Measurements from ENCODE around the gene TMEM154. TPM values are rescaled to one million over a fixed set of nuclear protein-coding genes. Genes with fewer than 3 reads are reported as not detected.

The TMEM154 gene
- total RNA-seq, 2 donors from 2014 or later: 1.3 to 1.6 TPM

DNA sequence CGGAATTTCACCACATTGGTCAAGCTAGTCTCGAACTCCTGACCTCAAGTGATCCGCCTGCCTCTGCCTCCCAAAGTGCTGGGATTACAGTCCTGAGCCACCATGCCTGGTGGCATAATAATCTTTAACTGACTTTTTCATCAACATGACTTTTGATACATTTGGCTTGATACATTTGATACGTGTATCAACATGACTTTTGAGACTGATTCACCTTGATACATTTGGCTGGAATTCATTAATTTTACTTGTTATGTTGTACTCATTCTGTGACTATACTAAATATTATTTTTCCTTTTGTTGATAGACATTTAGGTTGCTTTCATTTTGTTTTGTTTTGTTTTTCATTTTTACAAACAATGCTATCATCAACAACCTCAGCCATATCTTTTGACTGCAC, 6.3 kb downstream of the TMEM154 start:
- no peak overlapping the region for H3K27ac ChIP-seq
- TF ChIP-seq, protein P1, sequence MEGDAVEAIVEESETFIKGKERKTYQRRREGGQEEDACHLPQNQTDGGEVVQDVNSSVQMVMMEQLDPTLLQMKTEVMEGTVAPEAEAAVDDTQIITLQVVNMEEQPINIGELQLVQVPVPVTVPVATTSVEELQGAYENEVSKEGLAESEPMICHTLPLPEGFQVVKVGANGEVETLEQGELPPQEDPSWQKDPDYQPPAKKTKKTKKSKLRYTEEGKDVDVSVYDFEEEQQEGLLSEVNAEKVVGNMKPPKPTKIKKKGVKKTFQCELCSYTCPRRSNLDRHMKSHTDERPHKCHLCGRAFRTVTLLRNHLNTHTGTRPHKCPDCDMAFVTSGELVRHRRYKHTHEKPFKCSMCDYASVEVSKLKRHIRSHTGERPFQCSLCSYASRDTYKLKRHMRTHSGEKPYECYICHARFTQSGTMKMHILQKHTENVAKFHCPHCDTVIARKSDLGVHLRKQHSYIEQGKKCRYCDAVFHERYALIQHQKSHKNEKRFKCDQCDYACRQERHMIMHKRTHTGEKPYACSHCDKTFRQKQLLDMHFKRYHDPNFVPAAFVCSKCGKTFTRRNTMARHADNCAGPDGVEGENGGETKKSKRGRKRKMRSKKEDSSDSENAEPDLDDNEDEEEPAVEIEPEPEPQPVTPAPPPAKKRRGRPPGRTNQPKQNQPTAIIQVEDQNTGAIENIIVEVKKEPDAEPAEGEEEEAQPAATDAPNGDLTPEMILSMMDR (IDR thresholded peaks at IDR 0.05): no peak
- no peaks in the 10 kb centered on the region for H3K27me3 ChIP-seq (replicated peaks; ENCODE audit: insufficient read depth)
- no peak for DNase-seq (ENCODE audit: low spot score)
- no peak for ATAC-seq (ENCODE audit: insufficient number of reproducible peaks, low FRiP score, low read depth)
- H3K4me1 ChIP-seq (ENCODE audit: control insufficient read depth in 1 of 2, low read depth in 2 of 2): no peaks in the 10 kb centered on the region
- H3K36me3 ChIP-seq: no peaks in the 10 kb centered on the region
- H3K9me3 ChIP-seq: no peaks in the 10 kb centered on the region
- H3K4me3 ChIP-seq: no peak overlapping the region

DNA sequence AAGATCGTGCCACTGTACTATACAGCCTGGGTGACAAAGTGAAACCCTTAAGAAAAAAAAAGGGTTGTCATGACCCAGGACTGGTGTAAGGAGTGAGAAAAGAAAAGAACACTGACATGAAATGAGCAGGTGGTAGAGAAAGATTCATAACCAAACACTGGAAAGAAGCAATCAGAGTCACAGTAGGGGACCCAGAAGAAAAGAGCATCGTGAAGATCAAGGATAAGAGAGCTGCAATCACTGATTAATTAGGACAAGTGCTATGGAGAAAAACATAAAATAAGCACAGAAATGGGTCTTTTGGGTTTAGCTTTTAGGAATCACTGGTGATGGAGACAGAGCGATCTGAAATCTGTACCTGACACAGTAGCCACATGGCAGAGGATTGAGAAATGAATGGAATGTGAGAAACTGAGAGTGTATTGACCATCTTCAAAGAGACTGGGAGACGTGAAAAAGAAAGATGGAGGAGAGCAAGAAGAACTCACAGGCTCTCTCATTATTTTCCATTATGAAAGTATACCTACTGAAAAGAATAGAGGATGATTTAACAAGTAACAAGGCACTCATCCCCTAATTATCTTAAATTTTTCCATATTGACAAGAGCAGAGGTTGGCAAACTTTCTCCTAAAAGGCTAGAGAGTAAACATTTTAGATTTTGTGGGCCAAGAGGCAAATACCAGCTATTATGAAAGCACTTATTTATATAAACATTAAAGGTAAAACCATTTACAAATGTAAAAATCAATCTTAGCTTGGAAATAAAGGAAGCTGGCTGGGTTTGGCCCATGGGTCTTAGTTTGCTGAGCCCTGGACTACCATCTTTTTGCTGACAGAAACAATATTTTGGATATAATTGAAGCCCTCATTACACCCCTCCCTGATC, 7.3 kb downstream of the TMEM154 start:
- Histone ChIP-seq H3K4me3 (no peak overlapping the region), H3K9me3 (no peaks in the 10 kb centered on the region), H3K4me1 (ENCODE audit: control insufficient read depth in 1 of 2, low read depth in 2 of 2) (no peaks in the 10 kb centered on the region), H3K27me3 (replicated peaks; ENCODE audit: insufficient read depth) (no peaks in the 10 kb centered on the region), H3K27ac (no peak overlapping the region), H3K36me3 (no peaks in the 10 kb centered on the region)
- no peak for DNase-seq (ENCODE audit: low spot score)
- no peak for ATAC-seq (ENCODE audit: insufficient number of reproducible peaks, low FRiP score, low read depth)
- TF ChIP-seq, protein P1 (IDR thresholded peaks at IDR 0.05): no peak

DNA sequence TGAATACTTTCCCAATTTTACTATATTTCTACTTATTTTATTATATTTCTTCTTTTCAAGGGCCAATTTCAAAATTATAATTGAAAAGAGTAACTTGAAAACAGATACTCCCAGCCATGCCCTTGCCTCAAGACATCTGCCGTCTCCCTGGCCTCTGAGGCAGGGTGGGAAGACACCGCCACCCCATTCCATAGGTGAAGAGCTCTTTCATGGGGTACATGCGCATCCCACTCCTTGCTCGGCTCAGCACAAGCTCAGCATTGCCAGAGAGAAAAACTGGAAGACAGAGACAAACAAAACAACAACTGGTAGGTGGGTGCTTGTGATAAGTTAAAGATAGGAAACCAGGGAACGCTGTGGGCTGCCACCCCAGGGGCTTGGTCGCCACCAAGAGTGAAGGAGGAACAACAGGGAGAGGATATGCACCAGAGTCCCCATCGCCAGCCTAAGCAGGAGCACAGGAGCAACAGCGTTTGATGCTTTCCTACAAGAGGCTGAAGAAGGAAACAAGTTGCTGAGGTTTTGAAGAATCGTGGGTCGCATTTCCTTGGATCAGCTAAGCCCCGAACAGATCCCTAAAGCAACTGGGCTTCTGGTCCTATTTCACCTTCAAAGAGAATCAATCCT, 11.3 kb downstream of the TMEM154 start:
- Histone ChIP-seq H3K4me1 (ENCODE audit: control insufficient read depth in 1 of 2, low read depth in 2 of 2) (no peaks in the 10 kb centered on the region), H3K27me3 (replicated peaks; ENCODE audit: insufficient read depth) (no peaks in the 10 kb centered on the region), H3K4me3 (no peak overlapping the region), H3K36me3 (no peaks in the 10 kb centered on the region), H3K9me3 (no peaks in the 10 kb centered on the region), H3K27ac (no peak overlapping the region)
- ATAC-seq (ENCODE audit: insufficient number of reproducible peaks, low FRiP score, low read depth) (no peak), DNase-seq (ENCODE audit: low spot score) (no peak)
- TF ChIP-seq, protein P1 (IDR thresholded peaks at IDR 0.05): no peak

DNA sequence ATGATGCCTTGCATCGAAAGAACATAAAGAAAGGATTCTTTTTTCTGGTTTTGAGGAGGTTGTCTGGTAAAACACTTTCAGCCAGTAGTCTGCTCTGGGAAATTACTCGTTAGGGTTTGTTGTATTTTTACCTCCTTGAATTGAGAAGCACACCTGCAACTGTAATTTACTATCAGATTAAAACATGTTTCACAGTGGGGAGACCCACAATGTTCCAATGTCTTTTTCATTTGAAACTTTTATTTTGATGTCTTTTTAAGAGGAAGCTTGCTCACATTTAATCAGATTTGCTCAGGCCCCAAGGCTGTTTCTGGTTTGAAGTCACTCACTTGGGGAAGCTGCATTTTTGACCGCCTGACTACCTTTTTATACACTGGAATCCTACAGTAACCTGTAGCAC, 12.0 kb downstream of the TMEM154 start:
- Histone ChIP-seq H3K4me3 (no peak overlapping the region), H3K36me3 (no peaks in the 10 kb centered on the region), H3K4me1 (ENCODE audit: control insufficient read depth in 1 of 2, low read depth in 2 of 2) (no peaks in the 10 kb centered on the region), H3K27me3 (replicated peaks; ENCODE audit: insufficient read depth) (no peaks in the 10 kb centered on the region), H3K9me3 (no peaks in the 10 kb centered on the region), H3K27ac (no peak overlapping the region)
- DNase-seq (ENCODE audit: low spot score) (no peak), ATAC-seq (ENCODE audit: insufficient number of reproducible peaks, low FRiP score, low read depth) (no peak)
- TF ChIP-seq, protein P1 (IDR thresholded peaks at IDR 0.05): no peak

DNA sequence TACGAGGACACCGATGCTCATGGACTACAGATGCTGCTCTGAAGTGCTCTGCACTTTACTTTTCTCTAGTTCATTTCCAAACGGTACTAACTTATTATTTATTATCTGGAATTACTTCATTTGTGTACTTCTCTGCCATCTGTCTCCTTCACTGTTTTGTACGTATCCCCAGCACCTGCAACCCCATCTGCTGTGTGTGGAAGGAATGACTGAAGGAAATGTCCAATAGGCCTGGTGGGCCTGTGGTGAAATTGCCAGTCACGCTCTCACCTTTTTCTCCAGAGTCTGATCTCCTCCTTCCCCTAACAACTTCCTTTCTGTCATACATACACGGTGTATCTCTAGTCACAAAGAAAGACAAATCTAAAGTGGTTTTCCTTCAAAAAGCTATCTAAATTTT, 12.9 kb downstream of the TMEM154 start:
- H3K4me1 ChIP-seq (ENCODE audit: control insufficient read depth in 1 of 2, low read depth in 2 of 2): no peaks in the 10 kb centered on the region
- H3K36me3 ChIP-seq: no peaks in the 10 kb centered on the region
- DNase-seq (ENCODE audit: low spot score) (no peak), ATAC-seq (ENCODE audit: insufficient number of reproducible peaks, low FRiP score, low read depth) (no peak)
- no peak overlapping the region for H3K27ac ChIP-seq
- TF ChIP-seq, protein P1 (IDR thresholded peaks at IDR 0.05): no peak
- H3K4me3 ChIP-seq: no peak overlapping the region
- H3K9me3 ChIP-seq: no peaks in the 10 kb centered on the region
- no peaks in the 10 kb centered on the region for H3K27me3 ChIP-seq (replicated peaks; ENCODE audit: insufficient read depth)

Measured in thoracic aorta (tissue), 2 donors.